ENCODE measurements around the gene LCN10. TPM values are rescaled to one million over a fixed set of nuclear protein-coding genes. Genes with fewer than 3 reads are reported as not detected.

LCN10 gene
- total and polyA plus RNA-seq, 2 of the 13 experiments (the other 11 are each of a cell fraction or from before 2014, with no cell fraction given), result 0.53 to 0.61 TPM

DNA sequence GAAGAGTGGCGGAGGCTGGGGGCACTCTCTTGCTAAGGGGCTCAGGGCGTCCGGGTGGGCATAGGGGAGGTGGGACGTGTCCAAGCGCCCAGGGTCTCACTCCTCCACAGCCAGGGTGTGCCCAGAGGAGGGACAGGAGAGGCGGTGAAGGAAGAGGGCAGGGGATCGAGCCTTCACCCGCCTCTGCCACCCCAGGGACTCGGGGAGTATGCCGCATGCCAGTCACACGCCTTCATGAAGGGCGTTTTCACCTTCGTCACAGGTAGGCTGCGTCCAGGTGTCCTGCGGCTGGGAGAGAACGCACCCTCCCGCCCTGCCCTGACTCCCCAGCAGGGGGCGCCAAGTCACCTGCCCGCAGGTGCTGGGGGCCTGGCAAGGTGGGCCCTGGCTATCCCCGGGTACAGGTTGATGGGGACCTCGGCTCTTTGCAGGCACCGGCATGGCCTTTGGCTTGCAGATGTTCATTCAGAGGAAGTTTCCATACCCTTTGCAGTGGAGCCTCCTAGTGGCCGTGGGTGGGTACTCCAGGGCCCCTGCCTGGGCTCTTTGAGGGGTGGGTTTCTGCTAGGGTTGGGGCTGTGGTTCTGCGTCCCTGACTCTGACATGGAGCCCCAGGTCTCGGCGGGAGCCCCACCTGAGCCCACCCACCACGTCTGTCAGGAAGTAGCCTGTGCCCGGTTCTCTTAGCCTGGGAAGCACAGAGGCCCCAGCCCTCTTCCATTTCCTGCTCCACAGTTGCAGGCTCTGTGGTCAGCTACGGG lies 49.0 kb upstream of the LCN10 start (continued):
- TF ChIP-seq, protein P1, sequence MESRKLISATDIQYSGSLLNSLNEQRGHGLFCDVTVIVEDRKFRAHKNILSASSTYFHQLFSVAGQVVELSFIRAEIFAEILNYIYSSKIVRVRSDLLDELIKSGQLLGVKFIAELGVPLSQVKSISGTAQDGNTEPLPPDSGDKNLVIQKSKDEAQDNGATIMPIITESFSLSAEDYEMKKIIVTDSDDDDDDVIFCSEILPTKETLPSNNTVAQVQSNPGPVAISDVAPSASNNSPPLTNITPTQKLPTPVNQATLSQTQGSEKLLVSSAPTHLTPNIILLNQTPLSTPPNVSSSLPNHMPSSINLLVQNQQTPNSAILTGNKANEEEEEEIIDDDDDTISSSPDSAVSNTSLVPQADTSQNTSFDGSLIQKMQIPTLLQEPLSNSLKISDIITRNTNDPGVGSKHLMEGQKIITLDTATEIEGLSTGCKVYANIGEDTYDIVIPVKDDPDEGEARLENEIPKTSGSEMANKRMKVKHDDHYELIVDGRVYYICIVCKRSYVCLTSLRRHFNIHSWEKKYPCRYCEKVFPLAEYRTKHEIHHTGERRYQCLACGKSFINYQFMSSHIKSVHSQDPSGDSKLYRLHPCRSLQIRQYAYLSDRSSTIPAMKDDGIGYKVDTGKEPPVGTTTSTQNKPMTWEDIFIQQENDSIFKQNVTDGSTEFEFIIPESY (CRISPR knock-in tag; IDR thresholded peaks at IDR 0.05), result peak; percentile 7; the same call in 1 of the 2 replicates
- TF ChIP-seq, protein P2, sequence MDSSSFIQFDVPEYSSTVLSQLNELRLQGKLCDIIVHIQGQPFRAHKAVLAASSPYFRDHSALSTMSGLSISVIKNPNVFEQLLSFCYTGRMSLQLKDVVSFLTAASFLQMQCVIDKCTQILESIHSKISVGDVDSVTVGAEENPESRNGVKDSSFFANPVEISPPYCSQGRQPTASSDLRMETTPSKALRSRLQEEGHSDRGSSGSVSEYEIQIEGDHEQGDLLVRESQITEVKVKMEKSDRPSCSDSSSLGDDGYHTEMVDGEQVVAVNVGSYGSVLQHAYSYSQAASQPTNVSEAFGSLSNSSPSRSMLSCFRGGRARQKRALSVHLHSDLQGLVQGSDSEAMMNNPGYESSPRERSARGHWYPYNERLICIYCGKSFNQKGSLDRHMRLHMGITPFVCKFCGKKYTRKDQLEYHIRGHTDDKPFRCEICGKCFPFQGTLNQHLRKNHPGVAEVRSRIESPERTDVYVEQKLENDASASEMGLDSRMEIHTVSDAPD (CRISPR knock-in tag; IDR thresholded peaks at IDR 0.05), result no peak
- TF ChIP-seq POLR2AphosphoS2 (IDR thresholded peaks at IDR 0.05; ENCODE audit: low read depth, low read length) (no peak), SMAD9 (CRISPR knock-in tag; IDR thresholded peaks at IDR 0.05) (no peak), KDM5B (CRISPR knock-in tag; IDR thresholded peaks at IDR 0.05; ENCODE audit: borderline replicate concordance) (no peak; the same call in 1 of the 2 replicates), ATAD3A (CRISPR knock-in tag; IDR thresholded peaks at IDR 0.05) (no peak), ZNF253 (CRISPR knock-in tag; IDR thresholded peaks at IDR 0.05; ENCODE audit: borderline replicate concordance) (no peak), ZNF563 (CRISPR knock-in tag; IDR thresholded peaks at IDR 0.05) (0 out of 2 replicates have a peak, but pooled peaks have one; percentile 54), ZBTB38 (CRISPR knock-in tag; IDR thresholded peaks at IDR 0.05) (no peak; the same call in 1 of the 2 replicates), ZNF30 (CRISPR knock-in tag; IDR thresholded peaks at IDR 0.05) (peak; percentile 56; the same call in 1 of the 2 replicates), RELA (CRISPR knock-in tag; IDR thresholded peaks at IDR 0.05) (no peak), RAD51 (IDR thresholded peaks at IDR 0.05; ENCODE audit: borderline replicate concordance) (no peak)
- TF ChIP-seq, protein P3, sequence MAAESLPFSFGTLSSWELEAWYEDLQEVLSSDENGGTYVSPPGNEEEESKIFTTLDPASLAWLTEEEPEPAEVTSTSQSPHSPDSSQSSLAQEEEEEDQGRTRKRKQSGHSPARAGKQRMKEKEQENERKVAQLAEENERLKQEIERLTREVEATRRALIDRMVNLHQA (CRISPR knock-in tag; IDR thresholded peaks at IDR 0.05), result no peak
- TF ChIP-seq, protein P4, sequence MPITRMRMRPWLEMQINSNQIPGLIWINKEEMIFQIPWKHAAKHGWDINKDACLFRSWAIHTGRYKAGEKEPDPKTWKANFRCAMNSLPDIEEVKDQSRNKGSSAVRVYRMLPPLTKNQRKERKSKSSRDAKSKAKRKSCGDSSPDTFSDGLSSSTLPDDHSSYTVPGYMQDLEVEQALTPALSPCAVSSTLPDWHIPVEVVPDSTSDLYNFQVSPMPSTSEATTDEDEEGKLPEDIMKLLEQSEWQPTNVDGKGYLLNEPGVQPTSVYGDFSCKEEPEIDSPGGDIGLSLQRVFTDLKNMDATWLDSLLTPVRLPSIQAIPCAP (CRISPR knock-in tag; IDR thresholded peaks at IDR 0.05; ENCODE audit: low read depth), result 0 out of 2 replicates have a peak, but pooled peaks have one; percentile 44
- TF ChIP-seq, protein P5, sequence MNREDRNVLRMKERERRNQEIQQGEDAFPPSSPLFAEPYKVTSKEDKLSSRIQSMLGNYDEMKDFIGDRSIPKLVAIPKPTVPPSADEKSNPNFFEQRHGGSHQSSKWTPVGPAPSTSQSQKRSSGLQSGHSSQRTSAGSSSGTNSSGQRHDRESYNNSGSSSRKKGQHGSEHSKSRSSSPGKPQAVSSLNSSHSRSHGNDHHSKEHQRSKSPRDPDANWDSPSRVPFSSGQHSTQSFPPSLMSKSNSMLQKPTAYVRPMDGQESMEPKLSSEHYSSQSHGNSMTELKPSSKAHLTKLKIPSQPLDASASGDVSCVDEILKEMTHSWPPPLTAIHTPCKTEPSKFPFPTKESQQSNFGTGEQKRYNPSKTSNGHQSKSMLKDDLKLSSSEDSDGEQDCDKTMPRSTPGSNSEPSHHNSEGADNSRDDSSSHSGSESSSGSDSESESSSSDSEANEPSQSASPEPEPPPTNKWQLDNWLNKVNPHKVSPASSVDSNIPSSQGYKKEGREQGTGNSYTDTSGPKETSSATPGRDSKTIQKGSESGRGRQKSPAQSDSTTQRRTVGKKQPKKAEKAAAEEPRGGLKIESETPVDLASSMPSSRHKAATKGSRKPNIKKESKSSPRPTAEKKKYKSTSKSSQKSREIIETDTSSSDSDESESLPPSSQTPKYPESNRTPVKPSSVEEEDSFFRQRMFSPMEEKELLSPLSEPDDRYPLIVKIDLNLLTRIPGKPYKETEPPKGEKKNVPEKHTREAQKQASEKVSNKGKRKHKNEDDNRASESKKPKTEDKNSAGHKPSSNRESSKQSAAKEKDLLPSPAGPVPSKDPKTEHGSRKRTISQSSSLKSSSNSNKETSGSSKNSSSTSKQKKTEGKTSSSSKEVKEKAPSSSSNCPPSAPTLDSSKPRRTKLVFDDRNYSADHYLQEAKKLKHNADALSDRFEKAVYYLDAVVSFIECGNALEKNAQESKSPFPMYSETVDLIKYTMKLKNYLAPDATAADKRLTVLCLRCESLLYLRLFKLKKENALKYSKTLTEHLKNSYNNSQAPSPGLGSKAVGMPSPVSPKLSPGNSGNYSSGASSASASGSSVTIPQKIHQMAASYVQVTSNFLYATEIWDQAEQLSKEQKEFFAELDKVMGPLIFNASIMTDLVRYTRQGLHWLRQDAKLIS (CRISPR knock-in tag; IDR thresholded peaks at IDR 0.05), result no peak; the same call in 1 of the 2 replicates
- TF ChIP-seq, protein P6, sequence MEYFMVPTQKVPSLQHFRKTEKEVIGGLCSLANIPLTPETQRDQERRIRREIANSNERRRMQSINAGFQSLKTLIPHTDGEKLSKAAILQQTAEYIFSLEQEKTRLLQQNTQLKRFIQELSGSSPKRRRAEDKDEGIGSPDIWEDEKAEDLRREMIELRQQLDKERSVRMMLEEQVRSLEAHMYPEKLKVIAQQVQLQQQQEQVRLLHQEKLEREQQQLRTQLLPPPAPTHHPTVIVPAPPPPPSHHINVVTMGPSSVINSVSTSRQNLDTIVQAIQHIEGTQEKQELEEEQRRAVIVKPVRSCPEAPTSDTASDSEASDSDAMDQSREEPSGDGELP (IDR thresholded peaks at IDR 0.05; ENCODE audit: borderline replicate concordance, low read depth), result no peak
- TF ChIP-seq, protein P7, sequence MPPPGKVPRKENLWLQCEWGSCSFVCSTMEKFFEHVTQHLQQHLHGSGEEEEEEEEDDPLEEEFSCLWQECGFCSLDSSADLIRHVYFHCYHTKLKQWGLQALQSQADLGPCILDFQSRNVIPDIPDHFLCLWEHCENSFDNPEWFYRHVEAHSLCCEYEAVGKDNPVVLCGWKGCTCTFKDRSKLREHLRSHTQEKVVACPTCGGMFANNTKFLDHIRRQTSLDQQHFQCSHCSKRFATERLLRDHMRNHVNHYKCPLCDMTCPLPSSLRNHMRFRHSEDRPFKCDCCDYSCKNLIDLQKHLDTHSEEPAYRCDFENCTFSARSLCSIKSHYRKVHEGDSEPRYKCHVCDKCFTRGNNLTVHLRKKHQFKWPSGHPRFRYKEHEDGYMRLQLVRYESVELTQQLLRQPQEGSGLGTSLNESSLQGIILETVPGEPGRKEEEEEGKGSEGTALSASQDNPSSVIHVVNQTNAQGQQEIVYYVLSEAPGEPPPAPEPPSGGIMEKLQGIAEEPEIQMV (CRISPR knock-in tag; IDR thresholded peaks at IDR 0.05; ENCODE audit: low read depth), result no peak
